PC-9 (cell line): ENCODE measurements around the gene UVSSA.
"Not testable (repeated sequence)": the region's sequence is repeated elsewhere in the genome, so short reads cannot be mapped to it uniquely, and the experiment has no call there.

Experiments
- EZH2 ChIP-seq: fragments of 200-600 bp; sonication (generic); IDR thresholded peaks from 2 replicates; pipeline ENCODE4 v1.8.0; 2017; ENCODE audit warnings: antibody characterized with exemption, low read depth
- TF ChIP-seq, protein P1 (sequence below): fragments of 200-600 bp; sonication (generic); conservative IDR thresholded peaks from 2 replicates; pipeline ENCODE4 v1.6.1; 2017; ENCODE audit warnings: mixed run types, antibody characterized with exemption, mild to moderate bottlenecking, moderate library complexity

DNA sequence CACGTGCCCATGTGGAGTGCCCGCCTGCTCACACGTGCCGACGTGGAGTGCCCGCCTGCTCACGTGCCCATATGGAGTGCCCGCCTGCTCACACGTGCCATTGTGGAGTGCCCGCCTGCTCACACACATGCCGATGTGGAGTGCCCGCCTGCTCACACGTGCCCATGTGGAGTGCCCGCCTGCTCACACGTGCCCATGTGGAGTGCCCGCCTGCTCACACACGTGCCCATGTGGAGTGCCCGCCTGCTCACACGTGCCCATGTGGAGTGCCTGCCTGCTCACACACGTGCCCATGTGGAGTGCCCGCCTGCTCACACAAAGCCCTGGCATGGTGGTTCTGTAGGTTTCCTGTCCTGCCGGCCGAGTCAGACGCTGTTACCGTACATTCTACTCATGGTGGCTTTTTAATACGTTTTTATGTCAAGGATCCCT is 48.4 kb downstream of the UVSSA start:
- TF ChIP-seq, protein P1, sequence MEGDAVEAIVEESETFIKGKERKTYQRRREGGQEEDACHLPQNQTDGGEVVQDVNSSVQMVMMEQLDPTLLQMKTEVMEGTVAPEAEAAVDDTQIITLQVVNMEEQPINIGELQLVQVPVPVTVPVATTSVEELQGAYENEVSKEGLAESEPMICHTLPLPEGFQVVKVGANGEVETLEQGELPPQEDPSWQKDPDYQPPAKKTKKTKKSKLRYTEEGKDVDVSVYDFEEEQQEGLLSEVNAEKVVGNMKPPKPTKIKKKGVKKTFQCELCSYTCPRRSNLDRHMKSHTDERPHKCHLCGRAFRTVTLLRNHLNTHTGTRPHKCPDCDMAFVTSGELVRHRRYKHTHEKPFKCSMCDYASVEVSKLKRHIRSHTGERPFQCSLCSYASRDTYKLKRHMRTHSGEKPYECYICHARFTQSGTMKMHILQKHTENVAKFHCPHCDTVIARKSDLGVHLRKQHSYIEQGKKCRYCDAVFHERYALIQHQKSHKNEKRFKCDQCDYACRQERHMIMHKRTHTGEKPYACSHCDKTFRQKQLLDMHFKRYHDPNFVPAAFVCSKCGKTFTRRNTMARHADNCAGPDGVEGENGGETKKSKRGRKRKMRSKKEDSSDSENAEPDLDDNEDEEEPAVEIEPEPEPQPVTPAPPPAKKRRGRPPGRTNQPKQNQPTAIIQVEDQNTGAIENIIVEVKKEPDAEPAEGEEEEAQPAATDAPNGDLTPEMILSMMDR, result not testable (repeated sequence)
- TF ChIP-seq EZH2, result not testable (repeated sequence)
